ENCODE results near the gene MYO16. TPM values are rescaled to one million over a fixed set of nuclear protein-coding genes. Genes with fewer than 3 reads are reported as not detected.

Gene MYO16
- total RNA-seq, 1 donor from 2014 or later, result not detected

DNA sequence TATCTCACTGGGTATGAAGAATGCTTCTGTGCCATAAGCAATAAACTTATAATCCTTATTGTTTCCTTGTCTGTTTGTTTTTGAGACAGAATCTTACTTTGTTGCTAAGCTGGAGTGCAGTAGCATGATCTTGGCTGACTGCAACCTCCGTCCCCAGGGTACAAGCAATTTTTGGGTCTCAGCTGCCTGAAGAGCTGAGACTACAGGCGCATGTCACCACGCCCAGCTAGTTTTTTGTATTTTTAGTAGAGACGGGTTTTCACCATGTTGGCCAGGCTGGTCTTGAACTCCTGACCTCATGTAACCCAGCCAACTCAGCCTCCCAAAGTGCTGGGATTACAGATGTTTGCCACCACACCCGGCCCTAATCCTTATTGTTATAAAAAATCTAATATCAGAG lies 112.5 kb downstream of the MYO16 start:
- Histone ChIP-seq H3K36me3 (no peaks in the 10 kb centered on the region), H3K27ac (no peak overlapping the region), H3K4me3 (no peak overlapping the region), H3K4me1 (no peaks in the 10 kb centered on the region), H3K27me3 (no peaks in the 10 kb centered on the region), H3K9me3 (no peaks in the 10 kb centered on the region)
- no peak for DNase-seq (ENCODE audit: low spot score in 2 of 2)
- intact Hi-C loops (cut with DNase I), result no loop called here
- TF ChIP-seq, protein P1, sequence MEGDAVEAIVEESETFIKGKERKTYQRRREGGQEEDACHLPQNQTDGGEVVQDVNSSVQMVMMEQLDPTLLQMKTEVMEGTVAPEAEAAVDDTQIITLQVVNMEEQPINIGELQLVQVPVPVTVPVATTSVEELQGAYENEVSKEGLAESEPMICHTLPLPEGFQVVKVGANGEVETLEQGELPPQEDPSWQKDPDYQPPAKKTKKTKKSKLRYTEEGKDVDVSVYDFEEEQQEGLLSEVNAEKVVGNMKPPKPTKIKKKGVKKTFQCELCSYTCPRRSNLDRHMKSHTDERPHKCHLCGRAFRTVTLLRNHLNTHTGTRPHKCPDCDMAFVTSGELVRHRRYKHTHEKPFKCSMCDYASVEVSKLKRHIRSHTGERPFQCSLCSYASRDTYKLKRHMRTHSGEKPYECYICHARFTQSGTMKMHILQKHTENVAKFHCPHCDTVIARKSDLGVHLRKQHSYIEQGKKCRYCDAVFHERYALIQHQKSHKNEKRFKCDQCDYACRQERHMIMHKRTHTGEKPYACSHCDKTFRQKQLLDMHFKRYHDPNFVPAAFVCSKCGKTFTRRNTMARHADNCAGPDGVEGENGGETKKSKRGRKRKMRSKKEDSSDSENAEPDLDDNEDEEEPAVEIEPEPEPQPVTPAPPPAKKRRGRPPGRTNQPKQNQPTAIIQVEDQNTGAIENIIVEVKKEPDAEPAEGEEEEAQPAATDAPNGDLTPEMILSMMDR (IDR thresholded peaks at IDR 0.05), result no peak

DNA sequence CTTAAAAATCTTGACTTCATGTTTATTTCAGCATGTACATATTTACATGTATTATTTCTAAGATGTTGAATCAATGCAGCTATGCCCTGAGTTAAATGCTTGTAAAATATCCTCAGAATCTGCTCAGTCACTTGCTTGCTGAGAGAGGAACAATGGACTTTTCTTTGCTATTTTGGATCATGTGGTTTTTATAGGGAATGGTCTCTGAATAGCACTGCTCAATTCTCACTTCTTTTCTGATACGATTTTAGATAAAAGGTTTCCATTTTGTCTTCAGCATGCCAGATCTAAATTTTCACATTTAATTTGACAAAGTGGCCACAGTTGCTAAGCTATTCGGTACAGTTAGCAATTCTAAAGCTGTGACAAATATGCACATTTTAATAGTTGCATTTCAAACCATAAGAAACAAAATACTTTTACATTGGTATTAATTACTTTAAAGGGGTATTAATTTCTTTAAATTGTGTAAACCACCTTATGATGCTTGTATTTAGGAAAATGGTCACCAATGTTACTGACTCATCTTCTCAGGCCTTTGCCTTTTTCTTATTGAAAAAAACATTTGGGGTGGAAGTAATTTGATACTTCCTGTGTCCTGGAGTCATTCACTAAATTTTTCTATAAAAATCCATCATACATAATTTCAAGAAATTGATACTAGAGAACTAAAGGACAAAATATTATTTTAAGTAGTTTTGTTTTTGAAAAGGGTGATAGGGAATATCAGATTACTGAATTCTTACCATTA lies 113.5 kb downstream of the MYO16 start:
- Histone ChIP-seq H3K4me1 (no peaks in the 10 kb centered on the region), H3K27me3 (no peaks in the 10 kb centered on the region), H3K27ac (no peak overlapping the region), H3K9me3 (no peaks in the 10 kb centered on the region), H3K4me3 (no peak overlapping the region), H3K36me3 (no peaks in the 10 kb centered on the region)
- TF ChIP-seq, protein P1 (IDR thresholded peaks at IDR 0.05), result no peak
- intact Hi-C loops (cut with DNase I), result no loop called here
- DNase-seq (ENCODE audit: low spot score in 2 of 2), result no peak

DNA sequence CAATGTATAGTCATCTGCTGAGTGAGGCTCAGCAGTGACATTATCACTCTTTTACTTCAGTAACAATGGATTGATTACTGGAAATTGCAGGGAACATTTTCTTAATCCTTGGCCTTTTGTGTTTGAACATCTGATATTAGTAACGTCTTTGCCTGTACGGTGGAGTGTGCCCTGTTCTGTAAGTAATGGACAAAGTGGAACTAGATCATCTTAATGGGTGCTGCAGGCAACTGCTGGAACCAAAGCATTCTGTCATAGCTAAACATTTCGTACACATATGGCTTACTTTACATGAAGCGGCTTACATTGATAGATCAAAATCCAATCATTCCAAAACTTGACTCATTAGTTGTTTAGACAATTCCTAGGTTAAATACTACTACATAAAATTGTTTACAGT lies 114.1 kb downstream of the MYO16 start:
- no peaks in the 10 kb centered on the region for H3K9me3 ChIP-seq
- H3K27me3 ChIP-seq, result no peaks in the 10 kb centered on the region
- no peak for DNase-seq (ENCODE audit: low spot score in 2 of 2)
- H3K36me3 ChIP-seq, result no peaks in the 10 kb centered on the region
- no peak overlapping the region for H3K27ac ChIP-seq
- H3K4me1 ChIP-seq, result no peaks in the 10 kb centered on the region
- TF ChIP-seq, protein P1 (IDR thresholded peaks at IDR 0.05), result no peak
- no peak overlapping the region for H3K4me3 ChIP-seq
- intact Hi-C loops (cut with DNase I), result no loop called here

DNA sequence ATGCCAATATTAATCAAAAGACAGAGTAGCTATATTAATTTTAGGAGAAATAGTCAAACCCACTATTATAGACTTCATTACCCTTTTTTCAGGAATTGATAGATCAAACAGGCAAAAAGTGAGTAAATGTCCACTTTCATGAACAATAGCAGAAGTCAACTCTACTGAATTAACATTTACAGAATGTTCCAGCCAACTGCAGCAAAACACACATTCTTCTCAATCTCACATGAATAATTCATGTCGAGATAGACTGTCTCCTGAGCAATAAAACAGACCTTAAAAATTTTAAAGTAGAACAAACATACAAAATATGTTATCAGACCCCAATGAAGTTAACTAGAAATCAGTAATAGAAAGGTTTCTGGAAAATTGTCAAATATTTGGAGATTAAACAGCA lies 118.4 kb downstream of the MYO16 start:
- H3K27ac ChIP-seq, result no peak overlapping the region
- intact Hi-C loops (cut with DNase I), result no loop called here

DNA sequence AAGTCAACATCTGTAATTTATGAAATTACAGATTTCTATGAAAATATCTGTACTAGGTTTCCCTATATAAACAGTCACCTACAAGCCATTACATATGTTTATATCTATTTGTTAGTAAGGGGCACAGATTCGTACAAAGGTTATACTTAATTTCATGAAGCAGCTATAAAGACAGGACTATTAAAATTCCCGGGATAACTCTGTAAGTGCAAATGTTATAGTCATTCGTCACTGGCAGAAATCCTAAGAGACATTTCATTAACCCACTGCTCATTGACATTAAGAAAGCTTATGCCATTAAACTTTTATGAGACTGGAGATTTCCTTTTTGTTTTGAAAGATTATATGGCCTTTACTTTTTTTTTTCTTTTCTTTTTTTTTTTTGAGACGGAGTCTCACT lies 122.9 kb downstream of the MYO16 start:
- DNase-seq (ENCODE audit: low spot score in 2 of 2), result no peak
- H3K36me3 ChIP-seq, result no peaks in the 10 kb centered on the region
- H3K4me3 ChIP-seq, result no peak overlapping the region
- no peaks in the 10 kb centered on the region for H3K9me3 ChIP-seq
- TF ChIP-seq, protein P1 (IDR thresholded peaks at IDR 0.05), result no peak
- H3K27ac ChIP-seq, result no peak overlapping the region
- H3K27me3 ChIP-seq, result no peaks in the 10 kb centered on the region
- H3K4me1 ChIP-seq, result no peaks in the 10 kb centered on the region
- intact Hi-C loops (cut with DNase I), result no loop called here

More for the DNA sequence above, 118.4 kb downstream of the MYO16 start:
- H3K27me3 ChIP-seq, result no peaks in the 10 kb centered on the region
- H3K36me3 ChIP-seq, result no peaks in the 10 kb centered on the region
- no peak overlapping the region for H3K4me3 ChIP-seq
- no peaks in the 10 kb centered on the region for H3K4me1 ChIP-seq
- TF ChIP-seq, protein P1 (IDR thresholded peaks at IDR 0.05), result no peak
- no peak for DNase-seq (ENCODE audit: low spot score in 2 of 2)
- no peaks in the 10 kb centered on the region for H3K9me3 ChIP-seq

Data from ascending aorta (tissue), 2 donors.